CD4-positive, alpha-beta T cell (primary cell): ENCODE measurements around the gene DIPK1A. TPM values are rescaled to one million over a fixed set of nuclear protein-coding genes. Genes with fewer than 3 reads are reported as not detected.
"Not testable (repeated sequence)": the region's sequence is repeated elsewhere in the genome, so short reads cannot be mapped to it uniquely, and the experiment has no call there.

Source experiments
- ATAC-seq: fragments of 200-7000 bp; cut with Tn5 transposase; one replicate; pipeline ENCODE4 v1.10.0; 2022; ENCODE audit warnings: mild to moderate bottlenecking; ENCODE audit not compliant: poor library complexity
- CTCF ChIA-PET: fragments of 350-600 bp; sonication (Branson Sonifier 250); formaldehyde crosslinking; loops from one replicate; lab custom pipeline; 2021; ENCODE audit warnings: antibody characterized with exemption, inconsistent platforms; lab: Charles Lee
- POLR2A ChIA-PET: fragments of 350-600 bp; sonication (Branson Sonifier 250); formaldehyde crosslinking; loops from one replicate; lab custom pipeline; 2021; ENCODE audit warnings: antibody characterized with exemption, inconsistent platforms; lab: Charles Lee
- DNase-seq, 14 experiments: peaks; one replicate each; pipeline ENCODE4 v3.0.0-alpha.2; 2013 to 2020; ENCODE audit warnings: mixed read lengths in 2 of 14
- H3K27ac ChIP-seq, 2 donors: one replicate each; pipeline versions ENCODE4 v1.5.1 to v1.7.0; 2013; ENCODE audit warnings: low read length in 2 of 2, low read depth in 1 of 2, mild to moderate bottlenecking in 1 of 2
- H3K27me3 ChIP-seq, 2 experiments: 1 replicate in 1 of 2; 2 replicates in 1 of 2; pipeline versions ENCODE4 v1.6.1 to v1.7.0; 2013; ENCODE audit warnings: low read length in 2 of 2, control low read depth in 1 of 2, mild to moderate bottlenecking in 1 of 2, moderate library complexity in 1 of 2; ENCODE audit not compliant: insufficient read depth in 2 of 2, control insufficient read depth in 1 of 2
- H3K36me3 ChIP-seq: one replicate; pipeline ENCODE4 v1.6.1; 2013; ENCODE audit warnings: low read length, control low read depth; ENCODE audit not compliant: insufficient read depth
- H3K4me1 ChIP-seq: one replicate; pipeline ENCODE4 v1.6.1; 2013; ENCODE audit warnings: low read length, control low read depth; ENCODE audit not compliant: insufficient read depth
- H3K4me3 ChIP-seq: one replicate; pipeline ENCODE4 v1.5.1; 2013; ENCODE audit warnings: mild to moderate bottlenecking, low read length, moderate library complexity
- H3K9me3 ChIP-seq, 2 experiments: 1 replicate in 1 of 2; 2 replicates in 1 of 2; pipeline versions ENCODE4 v1.6.1 to v1.7.0; 2013; ENCODE audit warnings: low read length in 2 of 2, mild to moderate bottlenecking in 2 of 2, control low read depth in 1 of 2, moderate library complexity in 1 of 2; ENCODE audit not compliant: control insufficient read depth in 1 of 2, insufficient read depth in 1 of 2
- H3K27ac Mint-ChIP-seq: one replicate; pipeline ENCODE4 v1.8.0; 2020; ENCODE audit warnings: mixed read lengths
- H3K27me3 Mint-ChIP-seq: one replicate; pipeline ENCODE4 v1.8.0; 2021; ENCODE audit warnings: mixed read lengths
- H3K36me3 Mint-ChIP-seq: one replicate; pipeline ENCODE4 v1.8.0; 2021; ENCODE audit warnings: low read depth, mixed read lengths
- H3K4me1 Mint-ChIP-seq: one replicate; pipeline ENCODE4 v1.8.0; 2021; ENCODE audit warnings: low read depth, mixed read lengths
- H3K4me3 Mint-ChIP-seq: one replicate; pipeline ENCODE4 v1.8.0; 2020; ENCODE audit warnings: mild to moderate bottlenecking, mixed read lengths
- H3K9me3 Mint-ChIP-seq: one replicate; pipeline ENCODE4 v1.8.0; 2020; ENCODE audit warnings: mixed read lengths
- CTCF ChIP-seq: fragments of 200-600 bp; IDR thresholded peaks from one replicate; pipeline ENCODE4 v1.8.0; 2022; ENCODE audit warnings: antibody characterized with exemption, mild to moderate bottlenecking
- intact Hi-C, 2 experiments: fragments of 100-400 bp; cut with DNase I in 1 of 2; cut with micrococcal nuclease in 1 of 2; formaldehyde crosslinking; loops; one replicate each; pipeline versions ENCODE4 v1.15.1 to v1.9.0; 2023 to 2025; cut with DNase I, micrococcal nuclease
- total RNA-seq, 174 experiments: library from RNA in 2 of 174; stranded (reverse) in 2 of 174; gene quantifications; one replicate each; pipeline ENCODE4 v1.2.3 and lab custom pipeline; 2021 to 2026

DIPK1A gene
- total RNA-seq, 2 experiments from 2014 or later = 7.0 to 7.3 TPM

DNA sequence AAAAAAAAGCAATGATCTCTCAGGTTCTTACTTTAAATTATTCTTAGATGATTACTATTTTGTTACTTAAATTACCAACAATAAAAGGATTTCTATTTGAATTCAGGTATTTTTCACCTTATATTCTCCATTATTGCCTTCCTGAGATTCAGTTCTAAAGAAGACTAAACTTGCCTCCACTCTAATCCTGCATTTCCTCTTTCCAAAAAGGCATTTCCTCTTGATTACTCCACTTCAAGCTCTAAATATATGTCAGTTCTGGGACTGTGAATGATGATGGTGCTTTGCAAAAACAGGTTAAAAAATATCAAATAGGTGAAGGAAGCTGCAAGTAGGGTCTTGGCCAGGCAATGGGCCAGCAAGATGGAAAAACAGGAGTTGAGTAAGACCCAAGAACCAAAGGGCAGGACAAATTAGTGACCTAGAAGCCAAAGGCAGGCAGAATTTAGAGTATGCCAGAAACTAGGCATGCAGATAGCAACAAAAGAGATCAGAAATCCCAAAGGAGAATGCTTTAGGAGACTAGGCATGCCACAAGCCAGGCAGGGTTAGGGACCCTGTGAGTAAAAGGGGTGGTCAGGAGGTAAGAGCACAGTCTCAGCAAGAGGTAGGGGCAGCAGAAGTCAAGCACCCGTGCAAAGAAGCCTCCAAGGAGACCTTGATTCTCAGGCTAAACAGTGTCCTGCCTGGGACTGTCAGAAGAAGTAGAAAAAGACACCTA is 11.3 kb upstream of the DIPK1A start:
- intact Hi-C loops = no loop called here
- ATAC-seq = no peak
- no peaks in the 10 kb centered on the region for H3K36me3 Mint-ChIP-seq
- H3K4me1 Mint-ChIP-seq = peaks cover 45% of the 10 kb centered on the region
- Histone ChIP-seq H3K27me3 (no peaks in the 10 kb centered on the region), H3K36me3 (no peaks in the 10 kb centered on the region), H3K9me3 (no peaks in the 10 kb centered on the region), H3K27ac (no peak overlapping the region), H3K4me3 (no peak overlapping the region), H3K4me1 (peaks cover 44% of the 10 kb centered on the region)
- H3K27me3 Mint-ChIP-seq = no peaks in the 10 kb centered on the region
- peak overlapping the region; percentile 56 for H3K27ac Mint-ChIP-seq
- no peaks in the 10 kb centered on the region for H3K9me3 Mint-ChIP-seq
- H3K4me3 Mint-ChIP-seq = no peak overlapping the region
- CTCF ChIA-PET = interaction anchor here (1.6 to 2.7 kb wide), 2 partner anchors 10 to 21 kb away, joined by 7 to 8 read pairs; partner anchors contain the start of gene DIPK1A
- POLR2A ChIA-PET = interaction anchor here (0.7 to 6.9 kb wide), 2 partner anchors 9 to 11 kb away, joined by 3 to 44 read pairs; partner anchors contain the start of gene DIPK1A
- no peak for TF ChIP-seq CTCF
- DNase-seq = no peak

DNA sequence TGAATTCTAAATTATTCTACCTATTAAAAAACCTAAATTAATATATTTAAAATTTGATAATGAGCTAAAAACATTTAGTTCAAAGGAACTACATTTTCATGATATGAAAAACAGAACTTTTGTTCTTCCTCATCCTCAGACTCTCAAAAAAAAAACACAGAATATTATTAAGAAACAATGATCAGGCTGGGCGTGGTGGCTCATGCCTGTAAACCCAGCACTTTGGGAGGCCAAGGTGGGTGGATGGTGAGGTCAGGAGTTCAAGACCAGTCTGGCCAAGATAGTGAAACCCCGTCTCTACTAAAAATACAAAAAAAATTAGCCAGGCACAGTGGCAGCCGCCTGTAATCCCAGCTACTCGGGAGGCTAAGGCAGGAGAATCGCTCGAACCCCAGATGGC is 10.7 kb upstream of the DIPK1A start:
- not testable (repeated sequence) for H3K9me3 Mint-ChIP-seq, H3K4me3 ChIP-seq

GRCh38 chr1:92970990-92971689 is 9.9 kb upstream of the DIPK1A start:
- ATAC-seq (no peak), DNase-seq (no peak)
- Mint-ChIP-seq H3K27ac (no peak overlapping the region), H3K27me3 (no peaks in the 10 kb centered on the region), H3K9me3 (no peaks in the 10 kb centered on the region), H3K4me3 (no peak overlapping the region), H3K4me1 (peaks cover 41% of the 10 kb centered on the region), H3K36me3 (no peaks in the 10 kb centered on the region)
- no peaks in the 10 kb centered on the region for H3K9me3 ChIP-seq
- H3K27ac ChIP-seq = no peak overlapping the region
- no peak for TF ChIP-seq CTCF
- no peaks in the 10 kb centered on the region for H3K27me3 ChIP-seq
- peaks cover 40% of the 10 kb centered on the region for H3K4me1 ChIP-seq
- no peak overlapping the region for H3K4me3 ChIP-seq
- intact Hi-C loops = no loop called here
- no peaks in the 10 kb centered on the region for H3K36me3 ChIP-seq
- ChIA-PET POLR2A (interaction anchor here (1.6 to 6.9 kb wide), 2 partner anchors 9 to 10 kb away, joined by 10 to 44 read pairs; partner anchors contain the start of gene DIPK1A), CTCF (interaction anchor here (1.6 to 4.8 kb wide), 3 partner anchors 9 to 23 kb away, joined by 7 to 71 read pairs (median 8); partner anchors contain the start of gene DIPK1A)

More for the DNA sequence above, 10.7 kb upstream of the DIPK1A start:
- H3K27me3 ChIP-seq, H3K36me3 Mint-ChIP-seq, DNase-seq, H3K27ac ChIP-seq, ATAC-seq, H3K4me3 Mint-ChIP-seq, H3K27ac Mint-ChIP-seq, intact Hi-C loops, H3K9me3 ChIP-seq, H3K36me3 ChIP-seq, H3K27me3 Mint-ChIP-seq: not testable (repeated sequence)
- ChIA-PET CTCF (interaction anchor here (1.6 to 2.7 kb wide), 2 partner anchors 10 to 22 kb away, joined by 7 to 8 read pairs; partner anchors contain the start of gene DIPK1A), POLR2A (interaction anchor here (0.7 to 6.9 kb wide), 2 partner anchors 10 kb away, joined by 3 to 44 read pairs; partner anchors contain the start of gene DIPK1A)
- peaks cover 41% of the 10 kb centered on the region for H3K4me1 Mint-ChIP-seq
- H3K4me1 ChIP-seq = peaks cover 40% of the 10 kb centered on the region
